ENCODE measurements around the gene NRG3.

NRG3 gene

DNA sequence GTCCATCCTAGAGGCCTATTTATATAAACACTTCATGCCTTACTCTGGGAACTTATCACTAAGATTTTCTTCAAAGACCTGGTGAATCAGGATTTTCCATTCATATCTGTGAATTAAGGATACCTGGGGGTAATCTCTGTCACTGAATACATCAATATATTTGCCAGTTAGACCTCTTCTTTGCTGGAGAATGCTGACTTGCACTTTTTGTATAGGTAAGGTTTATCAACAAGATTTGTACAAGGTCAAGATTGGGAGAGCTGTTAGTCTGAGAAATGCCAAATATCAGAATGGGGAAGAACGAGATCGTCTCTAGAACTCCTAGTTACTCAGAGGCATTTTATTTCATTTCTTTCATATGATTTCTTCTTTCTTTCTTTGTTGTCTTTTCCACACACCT is 1060.0 kb downstream of the NRG3 start (continued):
- TF ChIP-seq, protein P1, sequence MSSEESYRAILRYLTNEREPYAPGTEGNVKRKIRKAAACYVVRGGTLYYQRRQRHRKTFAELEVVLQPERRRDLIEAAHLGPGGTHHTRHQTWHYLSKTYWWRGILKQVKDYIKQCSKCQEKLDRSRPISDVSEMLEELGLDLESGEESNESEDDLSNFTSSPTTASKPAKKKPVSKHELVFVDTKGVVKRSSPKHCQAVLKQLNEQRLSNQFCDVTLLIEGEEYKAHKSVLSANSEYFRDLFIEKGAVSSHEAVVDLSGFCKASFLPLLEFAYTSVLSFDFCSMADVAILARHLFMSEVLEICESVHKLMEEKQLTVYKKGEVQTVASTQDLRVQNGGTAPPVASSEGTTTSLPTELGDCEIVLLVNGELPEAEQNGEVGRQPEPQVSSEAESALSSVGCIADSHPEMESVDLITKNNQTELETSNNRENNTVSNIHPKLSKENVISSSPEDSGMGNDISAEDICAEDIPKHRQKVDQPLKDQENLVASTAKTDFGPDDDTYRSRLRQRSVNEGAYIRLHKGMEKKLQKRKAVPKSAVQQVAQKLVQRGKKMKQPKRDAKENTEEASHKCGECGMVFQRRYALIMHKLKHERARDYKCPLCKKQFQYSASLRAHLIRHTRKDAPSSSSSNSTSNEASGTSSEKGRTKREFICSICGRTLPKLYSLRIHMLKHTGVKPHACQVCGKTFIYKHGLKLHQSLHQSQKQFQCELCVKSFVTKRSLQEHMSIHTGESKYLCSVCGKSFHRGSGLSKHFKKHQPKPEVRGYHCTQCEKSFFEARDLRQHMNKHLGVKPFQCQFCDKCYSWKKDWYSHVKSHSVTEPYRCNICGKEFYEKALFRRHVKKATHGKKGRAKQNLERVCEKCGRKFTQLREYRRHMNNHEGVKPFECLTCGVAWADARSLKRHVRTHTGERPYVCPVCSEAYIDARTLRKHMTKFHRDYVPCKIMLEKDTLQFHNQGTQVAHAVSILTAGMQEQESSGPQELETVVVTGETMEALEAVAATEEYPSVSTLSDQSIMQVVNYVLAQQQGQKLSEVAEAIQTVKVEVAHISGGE (tag by site-specific recombination; conservative IDR thresholded peaks at IDR 0.05; ENCODE audit: low read depth), result no peak
- no peak for TF ChIP-seq ZNF155 (tag by site-specific recombination; IDR thresholded peaks at IDR 0.05)
- no peak for TF ChIP-seq ZNF433 (tag by site-specific recombination; IDR thresholded peaks at IDR 0.05; ENCODE audit: low read depth)
- no peak for TF ChIP-seq ZNF670 (tag by site-specific recombination; IDR thresholded peaks at IDR 0.05; ENCODE audit: low read depth)
- TF ChIP-seq SETDB1 (IDR thresholded peaks at IDR 0.05; ENCODE audit: insufficient read length, low read length), result no peak
- no peak for TF ChIP-seq ZNF37A (tag by site-specific recombination; IDR thresholded peaks at IDR 0.05)
- TF ChIP-seq, protein P2, sequence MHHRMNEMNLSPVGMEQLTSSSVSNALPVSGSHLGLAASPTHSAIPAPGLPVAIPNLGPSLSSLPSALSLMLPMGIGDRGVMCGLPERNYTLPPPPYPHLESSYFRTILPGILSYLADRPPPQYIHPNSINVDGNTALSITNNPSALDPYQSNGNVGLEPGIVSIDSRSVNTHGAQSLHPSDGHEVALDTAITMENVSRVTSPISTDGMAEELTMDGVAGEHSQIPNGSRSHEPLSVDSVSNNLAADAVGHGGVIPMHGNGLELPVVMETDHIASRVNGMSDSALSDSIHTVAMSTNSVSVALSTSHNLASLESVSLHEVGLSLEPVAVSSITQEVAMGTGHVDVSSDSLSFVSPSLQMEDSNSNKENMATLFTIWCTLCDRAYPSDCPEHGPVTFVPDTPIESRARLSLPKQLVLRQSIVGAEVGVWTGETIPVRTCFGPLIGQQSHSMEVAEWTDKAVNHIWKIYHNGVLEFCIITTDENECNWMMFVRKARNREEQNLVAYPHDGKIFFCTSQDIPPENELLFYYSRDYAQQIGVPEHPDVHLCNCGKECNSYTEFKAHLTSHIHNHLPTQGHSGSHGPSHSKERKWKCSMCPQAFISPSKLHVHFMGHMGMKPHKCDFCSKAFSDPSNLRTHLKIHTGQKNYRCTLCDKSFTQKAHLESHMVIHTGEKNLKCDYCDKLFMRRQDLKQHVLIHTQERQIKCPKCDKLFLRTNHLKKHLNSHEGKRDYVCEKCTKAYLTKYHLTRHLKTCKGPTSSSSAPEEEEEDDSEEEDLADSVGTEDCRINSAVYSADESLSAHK (tag by site-specific recombination; IDR thresholded peaks at IDR 0.05), result no peak

- Histone ChIP-seq H3K4me1 (ENCODE audit: control insufficient read depth, insufficient read depth, low read length) (no peaks in the 10 kb centered on the region), H3K4me3 (ENCODE audit: low read depth, low read length) (no peak overlapping the region), H3K27ac (ENCODE audit: extremely low read depth, low read depth, low read length) (no peak overlapping the region), H3K36me3 (ENCODE audit: control insufficient read depth in 2 of 2, insufficient read depth in 1 of 2, low read length in 2 of 2) (no peaks in the 10 kb centered on the region), H3K9me3 (ENCODE audit: control insufficient read depth, insufficient read depth, low read depth, low read length) (no peaks in the 10 kb centered on the region)
- ChIA-PET CTCF (interaction anchor here (0.6 kb wide), 2 partner anchors 169 to 1242 kb away, joined by 4 read pairs; no protein-coding TSS in a partner anchor), POLR2A (interaction anchor here (0.6 kb wide), 1 partner anchor 817 kb away, joined by 4 read pairs; no protein-coding TSS in a partner anchor)
- TF ChIP-seq ZNF146 (tag by site-specific recombination; IDR thresholded peaks at IDR 0.05), result no peak
- TF ChIP-seq, protein P3, sequence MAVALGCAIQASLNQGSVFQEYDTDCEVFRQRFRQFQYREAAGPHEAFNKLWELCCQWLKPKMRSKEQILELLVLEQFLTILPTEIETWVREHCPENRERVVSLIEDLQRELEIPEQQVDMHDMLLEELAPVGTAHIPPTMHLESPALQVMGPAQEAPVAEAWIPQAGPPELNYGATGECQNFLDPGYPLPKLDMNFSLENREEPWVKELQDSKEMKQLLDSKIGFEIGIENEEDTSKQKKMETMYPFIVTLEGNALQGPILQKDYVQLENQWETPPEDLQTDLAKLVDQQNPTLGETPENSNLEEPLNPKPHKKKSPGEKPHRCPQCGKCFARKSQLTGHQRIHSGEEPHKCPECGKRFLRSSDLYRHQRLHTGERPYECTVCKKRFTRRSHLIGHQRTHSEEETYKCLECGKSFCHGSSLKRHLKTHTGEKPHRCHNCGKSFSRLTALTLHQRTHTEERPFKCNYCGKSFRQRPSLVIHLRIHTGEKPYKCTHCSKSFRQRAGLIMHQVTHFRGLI (tag by site-specific recombination; IDR thresholded peaks at IDR 0.05), result no peak
- TF ChIP-seq KLF17 (tag by site-specific recombination; IDR thresholded peaks at IDR 0.05), result no peak
- no peak for TF ChIP-seq ZNF311 (tag by site-specific recombination; IDR thresholded peaks at IDR 0.05; ENCODE audit: borderline replicate concordance)
- no peak for TF ChIP-seq ZNF645 (tag by site-specific recombination; IDR thresholded peaks at IDR 0.05)
- TF ChIP-seq, protein P4, sequence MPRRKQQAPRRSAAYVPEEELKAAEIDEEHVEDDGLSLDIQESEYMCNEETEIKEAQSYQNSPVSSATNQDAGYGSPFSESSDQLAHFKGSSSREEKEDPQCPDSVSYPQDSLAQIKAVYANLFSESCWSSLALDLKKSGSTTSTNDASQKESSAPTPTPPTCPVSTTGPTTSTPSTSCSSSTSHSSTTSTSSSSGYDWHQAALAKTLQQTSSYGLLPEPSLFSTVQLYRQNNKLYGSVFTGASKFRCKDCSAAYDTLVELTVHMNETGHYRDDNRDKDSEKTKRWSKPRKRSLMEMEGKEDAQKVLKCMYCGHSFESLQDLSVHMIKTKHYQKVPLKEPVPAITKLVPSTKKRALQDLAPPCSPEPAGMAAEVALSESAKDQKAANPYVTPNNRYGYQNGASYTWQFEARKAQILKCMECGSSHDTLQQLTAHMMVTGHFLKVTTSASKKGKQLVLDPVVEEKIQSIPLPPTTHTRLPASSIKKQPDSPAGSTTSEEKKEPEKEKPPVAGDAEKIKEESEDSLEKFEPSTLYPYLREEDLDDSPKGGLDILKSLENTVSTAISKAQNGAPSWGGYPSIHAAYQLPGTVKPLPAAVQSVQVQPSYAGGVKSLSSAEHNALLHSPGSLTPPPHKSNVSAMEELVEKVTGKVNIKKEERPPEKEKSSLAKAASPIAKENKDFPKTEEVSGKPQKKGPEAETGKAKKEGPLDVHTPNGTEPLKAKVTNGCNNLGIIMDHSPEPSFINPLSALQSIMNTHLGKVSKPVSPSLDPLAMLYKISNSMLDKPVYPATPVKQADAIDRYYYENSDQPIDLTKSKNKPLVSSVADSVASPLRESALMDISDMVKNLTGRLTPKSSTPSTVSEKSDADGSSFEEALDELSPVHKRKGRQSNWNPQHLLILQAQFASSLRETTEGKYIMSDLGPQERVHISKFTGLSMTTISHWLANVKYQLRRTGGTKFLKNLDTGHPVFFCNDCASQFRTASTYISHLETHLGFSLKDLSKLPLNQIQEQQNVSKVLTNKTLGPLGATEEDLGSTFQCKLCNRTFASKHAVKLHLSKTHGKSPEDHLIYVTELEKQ (tag by site-specific recombination; IDR thresholded peaks at IDR 0.05; ENCODE audit: borderline replicate concordance), result no peak
- no peak for TF ChIP-seq ZNF302 (tag by site-specific recombination; IDR thresholded peaks at IDR 0.05; ENCODE audit: low read depth)
- TF ChIP-seq ZNF837 (tag by site-specific recombination; IDR thresholded peaks at IDR 0.05), result no peak
- TF ChIP-seq ZNF169 (tag by site-specific recombination; IDR thresholded peaks at IDR 0.05), result no peak
- TF ChIP-seq ZNF704 (tag by site-specific recombination; IDR thresholded peaks at IDR 0.05), result no peak
- no peak for TF ChIP-seq REPIN1 (tag by site-specific recombination; IDR thresholded peaks at IDR 0.05; ENCODE audit: low read depth)
- no peak for TF ChIP-seq HOXC10 (CRISPR knock-in tag; IDR thresholded peaks at IDR 0.05)
Measured at GRCh38 chr10:82938331-82938730, 1063.3 kb downstream of the NRG3 start.

Measured in HEK293 (cell line).